ENCODE results near the gene DPF3.

DNA sequence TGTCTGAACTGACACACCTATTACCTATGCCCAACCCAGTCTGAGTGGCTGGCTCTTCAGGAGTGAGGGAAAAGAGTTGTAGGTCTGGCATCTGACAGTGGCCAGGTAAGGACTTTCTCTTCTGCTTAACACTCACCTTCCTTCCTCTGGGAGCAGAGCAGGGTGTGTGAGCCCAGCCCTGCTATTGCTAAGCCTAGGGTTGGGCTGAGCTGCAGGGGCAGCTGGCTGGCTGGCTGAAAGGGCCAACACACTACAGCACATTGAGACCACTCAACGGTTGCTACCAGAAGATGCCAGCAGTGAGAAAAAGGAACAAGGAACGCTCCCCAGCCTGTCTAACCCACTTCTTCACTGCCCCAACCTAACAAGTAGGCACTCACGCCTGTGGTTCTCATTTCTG is 201.2 kb downstream of the DPF3 start:
- no peak for TF ChIP-seq POLR2A (IDR thresholded peaks at IDR 0.05)
- TF ChIP-seq, protein P1, sequence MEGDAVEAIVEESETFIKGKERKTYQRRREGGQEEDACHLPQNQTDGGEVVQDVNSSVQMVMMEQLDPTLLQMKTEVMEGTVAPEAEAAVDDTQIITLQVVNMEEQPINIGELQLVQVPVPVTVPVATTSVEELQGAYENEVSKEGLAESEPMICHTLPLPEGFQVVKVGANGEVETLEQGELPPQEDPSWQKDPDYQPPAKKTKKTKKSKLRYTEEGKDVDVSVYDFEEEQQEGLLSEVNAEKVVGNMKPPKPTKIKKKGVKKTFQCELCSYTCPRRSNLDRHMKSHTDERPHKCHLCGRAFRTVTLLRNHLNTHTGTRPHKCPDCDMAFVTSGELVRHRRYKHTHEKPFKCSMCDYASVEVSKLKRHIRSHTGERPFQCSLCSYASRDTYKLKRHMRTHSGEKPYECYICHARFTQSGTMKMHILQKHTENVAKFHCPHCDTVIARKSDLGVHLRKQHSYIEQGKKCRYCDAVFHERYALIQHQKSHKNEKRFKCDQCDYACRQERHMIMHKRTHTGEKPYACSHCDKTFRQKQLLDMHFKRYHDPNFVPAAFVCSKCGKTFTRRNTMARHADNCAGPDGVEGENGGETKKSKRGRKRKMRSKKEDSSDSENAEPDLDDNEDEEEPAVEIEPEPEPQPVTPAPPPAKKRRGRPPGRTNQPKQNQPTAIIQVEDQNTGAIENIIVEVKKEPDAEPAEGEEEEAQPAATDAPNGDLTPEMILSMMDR (IDR thresholded peaks at IDR 0.05): no peak

Measured in heart left ventricle (tissue), 13 donors.